Eye (tissue), 1 donor: ENCODE data around the gene AP1S1.
"Not testable (repeated sequence)": the region's sequence is repeated elsewhere in the genome, so short reads cannot be mapped to it uniquely, and the experiment has no call there.

Experiments
- DNase-seq: peaks from one replicate; pipeline ENCODE4 v3.0.0-alpha.2; 2015

The AP1S1 gene

GRCh38 chr7:101171442-101171837, 17.2 kb downstream of the AP1S1 start:
- peak; percentile 35 for DNase-seq

GRCh38 chr7:101172005-101172853, 18.0 kb downstream of the AP1S1 start:
- DNase-seq: peak; percentile 42

- DNase-seq: peak; percentile 36
Observed at GRCh38 chr7:101172854-101173751, 18.8 kb downstream of the AP1S1 start.

GRCh38 chr7:101173752-101174244, 19.5 kb downstream of the AP1S1 start:
- DNase-seq: peak; percentile 48

- DNase-seq: no peak
Observed at GRCh38 chr7:101174322-101174854, 20.1 kb downstream of the AP1S1 start.

- DNase-seq: no peak
Observed at GRCh38 chr7:101175664-101176063, 21.4 kb downstream of the AP1S1 start.

GRCh38 chr7:101177644-101178043, 23.4 kb downstream of the AP1S1 start:
- DNase-seq: no peak

GRCh38 chr7:101179117-101179516, 24.8 kb downstream of the AP1S1 start:
- DNase-seq: peak; percentile 74

GRCh38 chr7:101179713-101180112, 25.4 kb downstream of the AP1S1 start:
- DNase-seq: no peak

GRCh38 chr7:101180130-101180755, 26.0 kb downstream of the AP1S1 start, which contains the start of gene NAT16:
Gene NAT16 (minus strand): TSS chr7:101180293. CDS start chr7:101174807, 5,486 bp downstream.
- peak; percentile 45 for DNase-seq

GRCh38 chr7:101185258-101185839, 31.1 kb downstream of the AP1S1 start:
- no peak for DNase-seq

- DNase-seq: no peak
Observed at GRCh38 chr7:101186194-101186593, 31.9 kb downstream of the AP1S1 start.

GRCh38 chr7:101186844-101187428, 32.7 kb downstream of the AP1S1 start:
- DNase-seq: no peak

GRCh38 chr7:101189109-101189508, 34.8 kb downstream of the AP1S1 start:
- no peak for DNase-seq

GRCh38 chr7:101195884-101196283, 41.6 kb downstream of the AP1S1 start:
- DNase-seq: no peak

GRCh38 chr7:101197991-101198390, 43.7 kb downstream of the AP1S1 start:
- DNase-seq: no peak

- no peak for DNase-seq
Observed at GRCh38 chr7:101198476-101198875, 44.2 kb downstream of the AP1S1 start.

- not testable (repeated sequence) for DNase-seq
Observed at GRCh38 chr7:101199522-101199921, 45.2 kb downstream of the AP1S1 start.

- no peak for DNase-seq
Observed at GRCh38 chr7:101200504-101200861, 46.2 kb downstream of the AP1S1 start.

- no peak for DNase-seq
Observed at GRCh38 chr7:101200862-101201599, 46.8 kb downstream of the AP1S1 start, which contains the start of gene MOGAT3. Gene MOGAT3 (minus strand): TSS chr7:101201036. CDS start chr7:101200854, 182 bp downstream.
